Right renal pelvis (tissue), 4 donors: ENCODE results near the gene PLB1. TPM values are rescaled to one million over a fixed set of nuclear protein-coding genes. Genes with fewer than 3 reads are reported as not detected.
"Not testable (repeated sequence)": the region's sequence is repeated elsewhere in the genome, so short reads cannot be mapped to it uniquely, and the experiment has no call there.

Experiments
- DNase-seq, 4 donors: peaks; one replicate each; pipeline ENCODE4 v3.0.0-alpha.2; 2013; ENCODE audit warnings: low read depth in 4 of 4, low spot score in 3 of 4, missing footprints in 1 of 4
- polyA plus RNA-seq, 4 donors: library from polyadenylated mRNA; unstranded; fragments of 120-200 nt; gene quantifications; one replicate each; pipeline ENCODE4 v1.2.1, GENCODE V29; 2013; ENCODE audit not compliant: insufficient read length in 4 of 4

The PLB1 gene
- polyA plus RNA-seq, 4 donors: 0.65 to 1.3 (median 1.2) TPM

DNA sequence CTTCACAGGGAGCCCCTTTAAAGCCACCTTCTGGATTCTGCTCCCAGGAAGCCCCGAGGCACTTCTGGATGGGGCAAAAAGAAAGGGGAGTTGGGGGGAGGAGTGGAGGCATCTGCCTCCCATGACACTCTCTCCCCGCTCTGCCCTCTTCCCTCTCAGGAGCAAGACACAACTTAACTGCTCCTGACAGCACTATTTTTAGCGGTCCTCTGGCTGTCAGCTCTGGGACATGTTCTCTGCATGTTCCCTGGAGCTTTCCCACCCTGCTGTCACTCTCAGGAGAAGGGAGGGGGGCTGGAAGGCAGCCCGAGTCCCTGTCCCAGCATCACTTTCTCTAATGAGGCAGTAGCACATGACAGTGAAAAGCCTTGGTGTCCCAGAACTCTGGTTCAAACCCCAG, 32.3 kb downstream of the PLB1 start:
- no peak for DNase-seq

DNA sequence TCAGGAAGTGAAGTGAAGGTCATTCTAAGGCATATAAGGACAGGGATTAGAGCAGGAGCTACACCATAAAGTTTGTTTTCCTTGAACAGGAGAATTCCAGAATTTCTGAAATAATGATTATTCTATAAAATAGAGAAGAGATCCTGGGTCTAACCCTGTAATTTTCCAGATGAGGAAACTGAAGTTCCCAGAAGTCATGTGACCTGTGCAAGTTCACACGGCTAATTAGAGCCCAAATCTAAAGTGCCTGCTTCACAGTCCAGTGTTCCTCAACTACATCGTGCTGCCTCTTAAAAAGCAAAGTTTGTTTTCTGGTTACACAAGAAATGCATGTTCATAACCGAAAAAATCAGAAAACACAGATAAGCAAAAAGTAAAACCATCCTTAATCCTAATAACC, 34.9 kb downstream of the PLB1 start:
- DNase-seq: no peak

DNA sequence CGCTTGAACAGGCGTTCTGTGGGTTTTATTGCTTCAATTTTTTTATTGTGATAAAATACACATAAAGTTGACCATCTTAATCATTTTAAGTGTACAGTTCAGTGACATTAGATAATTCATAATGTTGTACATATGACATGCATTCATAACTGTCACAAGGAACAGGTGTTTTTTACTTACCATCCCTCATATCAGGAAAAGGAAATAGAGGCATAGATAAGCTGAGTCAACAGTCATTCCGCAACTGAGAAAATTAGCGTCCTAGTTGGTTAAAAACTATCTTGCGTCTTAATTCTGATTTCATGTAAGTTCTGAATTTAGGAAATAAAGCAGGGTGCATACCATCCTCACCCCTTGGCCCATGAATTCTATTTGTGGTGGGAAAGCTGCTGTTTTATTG, 36.5 kb downstream of the PLB1 start:
- DNase-seq: no peak

DNA sequence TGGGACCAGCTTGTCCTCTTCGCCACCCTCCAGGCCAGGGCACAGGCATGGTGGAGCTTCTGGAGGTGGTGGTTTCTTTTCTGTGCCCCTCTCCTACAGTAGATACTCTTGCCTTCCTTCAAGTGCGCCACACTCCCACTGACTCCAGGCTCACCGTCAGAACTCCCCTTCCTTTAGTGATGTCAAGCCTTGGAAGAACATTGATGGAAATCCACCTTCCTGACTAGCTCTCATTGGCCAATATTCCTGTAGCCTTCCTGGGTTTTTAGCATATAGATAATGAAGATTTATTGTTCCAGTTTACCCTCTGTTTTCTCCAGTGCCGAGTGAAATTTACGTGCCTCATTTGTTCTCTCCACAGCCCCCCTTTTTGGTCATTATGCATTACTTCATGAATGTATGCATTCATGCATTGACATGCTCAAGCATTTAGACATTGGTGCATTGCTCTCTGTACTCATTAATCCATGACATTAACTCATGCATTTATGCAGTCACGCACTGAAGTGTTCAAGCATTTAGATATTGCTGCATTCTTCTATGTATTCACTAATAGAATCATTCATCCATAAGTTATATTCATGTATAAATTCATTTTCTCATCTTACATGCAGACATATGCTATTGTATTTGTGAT, 37.3 kb downstream of the PLB1 start:
- DNase-seq: no peak

DNA sequence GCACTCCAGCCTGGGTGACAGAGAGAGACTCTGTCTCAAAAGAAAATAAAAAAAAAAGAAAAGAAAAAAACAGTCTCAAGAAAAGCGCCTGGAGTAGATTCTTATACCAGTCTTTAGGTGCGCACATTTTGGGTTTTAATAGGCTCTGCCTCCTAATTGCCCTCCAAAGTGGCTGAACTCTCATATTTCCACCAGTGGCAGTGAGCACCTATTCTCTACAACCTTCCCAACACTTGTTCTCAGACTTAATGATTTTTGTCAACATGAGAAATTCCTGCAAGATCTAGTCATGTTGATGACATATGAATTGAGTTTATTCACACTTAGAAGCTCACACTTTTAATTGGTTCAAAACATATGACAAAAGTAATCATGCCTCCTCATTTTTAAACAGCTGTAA, 39.0 kb downstream of the PLB1 start:
- DNase-seq: no peak

DNA sequence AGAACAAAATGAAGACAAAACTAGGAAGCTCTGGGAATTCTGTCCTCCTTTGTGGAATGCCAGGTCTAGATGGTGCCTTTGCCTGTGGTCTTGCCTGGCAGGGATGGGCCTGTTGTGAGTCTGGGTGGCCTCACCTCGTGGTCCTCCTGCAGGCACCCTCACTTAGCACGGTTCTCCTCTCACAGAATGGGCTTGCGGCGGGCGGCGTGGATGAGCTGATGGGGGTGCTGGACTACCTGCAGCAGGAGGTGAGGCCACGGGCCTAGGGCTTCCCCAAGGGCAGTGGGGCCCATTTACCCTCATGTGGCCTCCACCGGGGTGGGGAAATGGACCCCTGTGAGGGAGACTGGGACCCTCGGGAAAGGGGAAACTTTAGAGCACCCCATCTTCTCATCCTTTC, 42.3 kb downstream of the PLB1 start:
- no peak for DNase-seq

DNA sequence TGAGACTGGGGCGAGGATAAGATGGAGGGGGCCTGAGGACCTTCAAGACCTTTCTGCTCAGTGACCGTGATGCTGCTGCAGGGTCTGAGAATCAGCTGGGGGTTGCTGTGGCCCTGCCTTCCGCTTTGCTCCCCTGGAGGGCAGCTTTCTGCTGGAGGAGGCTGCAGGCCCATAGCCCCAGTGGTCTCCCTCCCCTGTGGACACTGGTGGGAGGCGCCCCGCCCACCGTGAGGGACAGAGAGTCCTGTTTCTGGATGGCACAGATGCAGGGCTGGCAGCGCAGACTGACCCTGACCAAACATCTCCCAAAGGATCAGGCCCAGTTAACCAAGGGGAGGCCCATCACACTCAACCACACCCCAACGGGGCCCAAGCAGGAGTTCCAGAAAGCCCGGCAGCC, 42.8 kb downstream of the PLB1 start:
- DNase-seq: no peak

DNA sequence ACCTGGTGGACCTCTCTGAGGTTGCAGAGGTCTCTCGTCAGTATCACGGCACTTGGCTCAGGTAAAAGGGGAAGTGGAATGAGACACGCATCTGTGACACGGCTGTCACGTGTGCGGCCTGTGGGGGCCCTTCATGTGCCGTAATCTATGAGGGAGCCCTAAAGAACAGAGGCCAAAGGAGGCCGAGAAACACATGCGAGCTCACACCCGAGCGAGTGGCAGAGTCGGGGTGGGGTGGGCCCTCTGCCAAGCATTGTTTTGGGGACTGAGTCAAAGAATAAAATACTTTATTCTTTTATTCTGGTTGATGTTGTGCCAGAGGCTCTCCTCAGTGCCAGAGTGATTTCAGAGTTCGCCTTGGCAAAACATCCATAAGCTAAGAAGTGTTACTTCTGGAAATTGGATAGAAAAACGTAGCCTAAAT, 43.3 kb downstream of the PLB1 start:
- no peak for DNase-seq

DNA sequence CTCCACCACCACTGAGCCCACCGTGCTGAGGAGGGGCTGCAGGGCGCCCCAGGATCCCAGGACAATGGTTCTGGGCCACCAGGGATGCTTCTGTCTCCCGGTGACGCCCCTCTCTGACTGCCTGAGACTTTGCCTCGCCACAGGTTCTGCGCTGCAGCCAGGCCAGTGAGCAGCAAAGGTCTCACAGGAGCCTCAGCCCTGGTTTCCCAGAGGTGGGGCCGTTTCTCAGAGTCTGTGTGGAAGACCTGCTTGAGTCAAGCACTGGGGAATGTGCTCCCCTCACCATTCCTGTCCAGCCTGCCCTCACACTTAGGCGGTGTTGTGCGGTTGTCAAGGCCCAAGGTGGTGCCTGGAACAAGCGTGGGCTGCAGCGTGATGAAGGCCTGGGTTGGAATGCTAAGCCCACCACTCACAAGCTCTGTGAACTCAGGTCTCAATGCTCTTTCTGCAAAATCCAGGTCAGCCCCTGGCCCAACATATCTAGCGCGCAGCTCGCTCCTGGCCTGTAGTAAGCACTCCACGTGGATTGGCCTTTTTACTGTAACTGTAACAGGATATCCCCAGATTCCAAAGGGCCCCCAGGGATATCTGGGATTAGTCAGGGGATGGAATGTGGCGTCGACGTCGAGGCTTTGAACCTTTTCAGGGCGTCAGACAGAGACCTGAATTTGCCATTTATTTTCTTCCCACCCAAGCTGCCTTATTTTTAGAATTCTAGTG, 47.6 kb downstream of the PLB1 start:
- peak in 1 of 4 donors; percentile 19 for DNase-seq

DNA sequence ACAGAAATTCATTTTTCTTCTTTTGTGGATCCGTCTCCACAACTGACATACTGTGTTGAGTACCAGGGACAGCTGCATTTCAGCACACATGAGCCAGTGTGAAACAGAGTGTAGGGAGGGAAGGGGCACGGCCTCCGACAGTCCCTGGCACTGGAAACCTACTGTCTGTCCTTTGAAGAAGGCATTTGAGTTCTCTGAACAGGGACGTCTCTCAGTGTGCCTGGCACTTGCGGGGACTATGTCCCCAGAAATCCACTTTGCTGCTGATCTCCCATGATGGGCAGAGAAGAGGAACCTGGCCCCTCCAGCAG, 48.1 kb downstream of the PLB1 start:
- no peak for DNase-seq

DNA sequence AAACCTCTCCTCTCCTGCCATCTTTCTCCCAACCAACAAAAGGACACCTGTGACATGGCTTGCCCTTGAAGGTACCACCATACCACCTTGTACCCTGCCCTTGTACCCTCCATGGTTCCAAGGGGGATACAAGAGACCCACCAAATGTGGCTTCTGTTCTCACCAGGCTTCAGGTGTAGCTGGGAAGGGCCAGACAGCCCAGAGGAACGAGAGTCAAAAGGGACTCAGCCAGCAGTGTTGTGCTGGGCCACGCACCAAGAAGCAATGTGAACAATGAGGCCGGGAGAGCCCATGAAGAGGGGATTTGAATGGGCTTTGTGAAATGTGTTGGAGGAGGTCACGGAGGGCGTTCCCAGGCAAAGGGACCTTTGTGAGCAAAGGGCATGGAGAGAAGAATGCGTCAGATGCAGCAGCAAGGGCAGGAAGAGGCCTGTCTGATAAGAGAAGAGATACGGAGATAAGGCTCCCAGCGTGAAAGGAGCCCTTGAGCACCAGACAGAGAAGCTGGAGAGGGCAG, 48.6 kb downstream of the PLB1 start:
- DNase-seq: no peak

DNA sequence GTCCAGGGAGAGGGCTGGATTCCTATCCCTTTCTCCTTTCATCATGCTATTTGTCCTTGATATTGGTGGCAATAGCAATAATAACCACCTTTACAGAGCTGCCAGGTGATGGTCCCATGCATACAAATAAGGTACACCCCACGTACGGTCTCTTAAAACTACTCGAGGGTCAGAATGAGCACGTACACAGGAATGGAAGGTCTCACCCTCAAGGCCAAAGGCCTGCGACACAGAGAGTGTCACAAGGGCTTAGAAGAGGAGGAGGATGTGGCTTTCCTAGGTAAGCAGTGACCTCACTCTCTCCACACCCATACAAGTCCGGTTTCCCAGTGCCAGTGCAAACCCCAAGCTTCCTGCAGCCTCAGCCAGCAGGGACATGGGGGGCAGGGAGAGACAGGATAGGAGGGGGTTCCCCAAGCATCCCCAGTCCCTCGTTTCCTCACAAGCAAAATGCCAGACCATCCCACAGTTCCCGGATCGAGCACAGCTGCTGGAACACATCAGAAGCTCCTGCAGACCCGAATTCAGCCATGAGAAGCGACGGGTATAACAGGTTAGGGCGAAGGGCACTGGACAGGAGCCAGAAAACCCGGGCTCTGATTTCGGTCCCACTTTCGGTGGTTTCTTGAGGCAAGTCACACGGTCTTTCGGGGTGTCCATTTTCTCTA, 49.2 kb downstream of the PLB1 start:
- no peak for DNase-seq

DNA sequence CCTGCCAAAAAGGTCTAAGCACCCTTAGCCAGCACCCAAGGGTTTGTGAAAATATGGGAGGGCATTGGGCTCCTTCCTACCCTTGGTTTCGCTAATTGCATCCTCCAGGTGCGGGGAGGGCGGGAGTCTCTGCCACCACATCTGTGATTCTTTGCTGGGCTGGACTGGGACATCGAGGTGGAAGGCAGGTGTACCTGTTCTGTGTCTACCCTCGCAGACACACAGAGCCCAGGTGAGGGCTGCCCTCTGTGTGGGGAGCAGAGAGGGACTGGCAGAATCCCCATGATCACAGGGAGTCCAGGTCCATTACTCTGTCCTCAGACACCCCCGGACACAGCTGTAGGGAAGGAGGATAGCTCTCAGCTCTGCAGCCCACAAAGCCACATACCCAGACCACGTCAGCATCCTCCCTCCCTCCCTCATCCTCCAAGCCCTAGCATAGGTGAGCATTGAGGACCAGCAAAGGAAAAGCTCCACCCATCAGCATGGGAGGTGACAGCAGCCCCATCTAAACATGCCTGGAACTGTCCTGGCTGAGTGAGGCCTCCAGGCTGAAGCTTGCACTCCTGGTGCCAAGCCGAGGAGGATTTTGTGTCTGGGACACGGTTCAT, 49.8 kb downstream of the PLB1 start:
- no peak for DNase-seq

DNA sequence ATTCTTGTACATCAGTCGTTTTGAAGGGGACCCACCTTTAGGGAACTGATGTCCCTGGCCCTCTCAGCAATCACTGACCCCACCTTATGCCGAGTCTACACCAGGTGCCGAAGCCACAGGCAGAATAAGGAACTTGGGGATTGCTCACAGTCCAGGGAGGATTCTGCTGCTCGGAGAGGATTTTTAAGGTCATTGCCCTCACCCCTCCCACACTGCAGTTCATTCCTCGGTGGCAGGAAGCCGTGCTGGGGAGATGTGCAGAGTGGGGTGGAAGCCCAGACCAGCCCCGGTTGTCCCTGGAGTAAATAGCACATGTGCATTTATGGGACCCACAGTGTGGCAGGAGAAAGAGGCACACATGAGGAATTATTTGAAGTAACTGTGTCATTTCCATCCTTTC, 50.4 kb downstream of the PLB1 start:
- DNase-seq: no peak

DNA sequence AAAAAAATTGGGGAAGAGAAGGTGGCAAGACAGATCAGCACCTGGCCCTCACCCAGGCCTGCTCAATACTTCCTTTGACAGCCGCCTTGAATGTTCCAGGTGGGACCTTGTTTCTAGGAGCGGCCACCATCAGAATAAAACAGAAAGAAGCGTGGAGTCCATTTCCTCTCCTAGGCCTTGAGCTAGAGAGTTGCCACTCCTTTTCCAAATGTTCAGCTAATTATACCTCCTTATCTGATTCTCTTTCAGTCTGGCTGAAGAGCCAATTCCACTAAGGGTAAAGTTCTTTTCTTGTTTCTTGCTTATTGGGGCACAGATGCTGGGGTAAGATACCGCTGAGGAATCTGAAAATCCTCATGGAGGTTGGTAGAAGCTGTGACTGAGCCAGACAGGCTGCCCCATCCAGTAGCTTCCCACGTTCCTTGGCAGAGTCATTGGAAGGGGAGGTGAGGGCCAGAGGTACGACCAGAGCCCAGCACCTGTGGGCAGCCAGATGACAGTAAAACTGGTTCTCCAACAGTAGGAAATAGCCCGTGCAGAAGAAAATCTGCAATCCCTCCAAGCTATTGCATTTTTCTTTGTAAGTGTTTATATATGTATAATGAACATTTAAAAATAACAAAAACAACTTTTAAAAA, 51.5 kb downstream of the PLB1 start:
- no peak for DNase-seq

DNA sequence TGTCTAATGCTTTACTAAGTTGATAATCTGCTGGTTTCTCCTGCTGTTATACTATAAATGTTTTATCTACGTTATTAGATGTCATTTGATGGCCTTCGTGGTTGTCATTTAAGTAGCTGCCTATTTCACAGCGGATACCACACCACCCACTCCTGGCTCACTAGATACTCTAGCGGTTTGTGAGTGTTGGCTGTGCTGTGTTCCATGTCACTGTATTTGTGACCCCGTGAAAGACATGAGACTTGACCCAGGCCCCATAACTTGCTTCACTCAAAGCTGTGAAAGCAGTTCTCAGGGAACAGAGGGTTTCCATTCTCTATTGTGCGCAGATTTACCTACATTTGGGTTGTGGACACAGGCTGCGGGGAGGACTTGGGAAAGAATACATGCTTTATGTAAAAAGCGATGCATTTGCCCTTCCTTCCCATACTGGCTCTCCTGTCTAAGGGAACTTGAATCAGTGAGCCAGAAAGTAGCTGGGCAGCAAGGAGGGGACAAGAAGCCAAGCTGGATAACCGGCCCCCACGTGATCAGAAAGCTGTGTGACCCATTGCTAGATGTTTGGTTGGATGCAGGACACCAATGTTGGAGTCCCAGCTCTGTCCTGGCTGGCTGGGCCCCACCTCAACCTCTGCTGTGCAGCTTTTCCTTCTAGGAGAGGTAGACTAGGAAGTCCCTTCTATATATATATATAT, 52.2 kb downstream of the PLB1 start:
- no peak for DNase-seq

DNA sequence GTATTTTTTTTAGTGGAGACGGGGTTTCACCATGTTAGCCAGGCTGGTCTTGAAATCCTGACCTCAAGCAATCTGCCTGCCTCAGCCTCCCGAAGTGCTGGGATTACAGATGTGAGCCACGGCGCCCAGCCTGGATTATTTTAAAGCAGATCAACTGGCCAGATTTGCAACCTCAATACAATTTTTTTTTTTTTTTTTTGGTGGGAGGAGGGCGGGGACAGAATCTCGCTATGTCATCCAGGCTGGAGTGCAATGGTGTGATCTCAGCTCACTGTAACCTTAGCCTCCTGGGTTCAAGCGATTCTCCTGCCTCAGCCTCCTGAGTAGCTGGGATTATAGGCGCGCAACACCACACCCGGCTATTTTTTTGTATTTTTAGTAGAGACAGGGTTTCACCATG, 54.5 kb downstream of the PLB1 start:
- not testable (repeated sequence) for DNase-seq

DNA sequence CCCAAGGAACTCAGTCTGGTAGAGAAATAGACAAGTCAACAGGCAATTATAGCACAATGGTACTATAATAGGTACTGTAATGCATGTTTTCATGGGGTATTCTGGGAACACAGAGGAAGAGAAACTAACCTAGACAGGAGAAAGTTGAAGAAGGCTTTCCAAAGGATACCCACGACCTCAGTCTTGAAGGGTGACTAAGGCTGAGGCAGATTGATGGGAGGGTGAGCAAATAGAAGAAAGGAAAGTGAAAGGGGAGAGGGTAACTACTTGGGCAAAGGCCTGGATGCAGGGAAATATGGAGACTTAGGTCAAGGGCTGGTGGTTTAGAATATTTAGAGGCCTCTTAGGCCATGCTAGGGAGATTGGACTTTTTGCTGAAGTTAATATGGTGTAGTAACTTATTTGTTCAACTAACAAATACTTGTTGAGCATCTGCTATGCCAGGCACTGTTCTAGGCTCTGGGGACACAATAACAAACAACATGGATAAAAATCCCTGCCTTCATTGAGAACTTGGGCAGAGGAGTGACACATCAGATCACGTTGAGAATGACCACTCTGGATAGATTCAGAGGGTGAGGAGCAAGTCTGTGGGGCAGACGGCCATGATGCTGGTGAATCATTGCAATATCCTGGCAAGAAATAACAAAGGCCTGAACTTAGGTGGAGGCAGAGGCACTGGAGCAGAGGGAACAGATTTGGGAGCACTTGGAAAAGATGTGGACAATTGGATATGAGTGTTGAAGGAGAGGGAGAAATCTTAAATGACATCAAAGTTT, 56.4 kb downstream of the PLB1 start:
- no peak for DNase-seq

DNA sequence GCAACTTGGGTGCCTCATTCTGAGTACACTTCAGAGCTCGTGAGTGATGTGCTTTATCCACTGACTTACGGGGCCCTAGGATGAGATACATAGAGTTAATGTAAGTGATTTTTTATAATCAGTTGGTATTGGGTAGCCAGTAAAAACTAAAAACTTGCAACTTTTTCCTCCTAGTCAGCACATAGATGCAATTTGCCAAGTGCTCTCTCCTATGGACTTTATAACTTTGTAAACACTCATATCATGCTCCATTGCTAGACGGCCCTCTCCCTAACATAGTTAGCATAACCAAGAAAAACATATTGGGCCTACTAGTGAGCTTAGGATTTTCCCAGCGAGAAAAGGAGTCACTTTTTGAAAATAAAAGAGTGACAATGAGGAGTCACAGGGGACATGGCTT, 60.4 kb downstream of the PLB1 start:
- DNase-seq: no peak
